Activated B cell treated with CpG ODN at 0.5 μM for 24 hours (primary cell): Measurements from ENCODE around the gene SCO1. TPM values are rescaled to one million over a fixed set of nuclear protein-coding genes. Genes with fewer than 3 reads are reported as not detected.

Experiments used
- ATAC-seq: fragments of 200-7000 bp; cut with Tn5 transposase; one replicate; pipeline ENCODE4 v1.10.0; 2021; ENCODE audit warnings: low read depth, mild to moderate bottlenecking, moderate library complexity
- CTCF ChIA-PET: fragments of 350-600 bp; sonication (Branson Sonifier 250); formaldehyde crosslinking; loops from one replicate; lab custom pipeline; 2021; ENCODE audit warnings: antibody characterized with exemption; lab: Charles Lee
- POLR2A ChIA-PET: fragments of 350-600 bp; sonication (Branson Sonifier 250); formaldehyde crosslinking; loops from one replicate; lab custom pipeline; 2021; ENCODE audit warnings: antibody characterized with exemption; lab: Charles Lee
- DNase-seq: peaks from one replicate; pipeline ENCODE4 v3.0.0; 2022
- H3K27ac Mint-ChIP-seq: one replicate; pipeline ENCODE4 v1.8.0; 2020; ENCODE audit warnings: mixed read lengths
- H3K27me3 Mint-ChIP-seq: one replicate; pipeline ENCODE4 v1.8.0; 2021; ENCODE audit warnings: mixed read lengths
- H3K36me3 Mint-ChIP-seq: one replicate; pipeline ENCODE4 v1.8.0; 2021; ENCODE audit warnings: low read depth, mixed read lengths
- H3K4me1 Mint-ChIP-seq: one replicate; pipeline ENCODE4 v1.8.0; 2021; ENCODE audit warnings: mixed read lengths
- H3K4me3 Mint-ChIP-seq: one replicate; pipeline ENCODE4 v1.8.0; 2020; ENCODE audit warnings: mild to moderate bottlenecking, mixed read lengths
- H3K9me3 Mint-ChIP-seq: one replicate; pipeline ENCODE4 v1.8.0; 2020; ENCODE audit warnings: mixed read lengths
- CTCF ChIP-seq: fragments of 200-600 bp; IDR thresholded peaks from one replicate; pipeline ENCODE4 v1.8.0; 2022; ENCODE audit warnings: antibody characterized with exemption, mild to moderate bottlenecking
- intact Hi-C: fragments of 100-400 bp; cut with micrococcal nuclease; formaldehyde crosslinking; loops from one replicate; pipeline ENCODE4 v1.15.1; 2024
- total RNA-seq: library from RNA; stranded (reverse); gene quantifications from 2 replicates; pipeline ENCODE4 v1.2.3, GENCODE V29; 2022

Gene SCO1
- total RNA-seq, 1 donor from 2014 or later, result 33.3 TPM

GRCh38 chr17:10687499-10687898 is 9.8 kb downstream of the SCO1 start:
- ChIA-PET CTCF (no interaction called here), POLR2A (no interaction called here)
- no peak for DNase-seq
- TF ChIP-seq CTCF, result no peak
- no peak for ATAC-seq
- Mint-ChIP-seq H3K4me1 (peaks cover 14% of the 10 kb centered on the region), H3K36me3 (peaks cover 84% of the 10 kb centered on the region), H3K27me3 (no peaks in the 10 kb centered on the region), H3K9me3 (no peaks in the 10 kb centered on the region), H3K27ac (no peak overlapping the region), H3K4me3 (no peak overlapping the region)
- intact Hi-C loops, result no loop called here

- no peaks in the 10 kb centered on the region for H3K9me3 Mint-ChIP-seq
- H3K4me3 Mint-ChIP-seq, result no peak overlapping the region
- no peaks in the 10 kb centered on the region for H3K4me1 Mint-ChIP-seq
- CTCF ChIA-PET, result interaction anchor here (0.7 to 2.5 kb wide), 5 partner anchors 9 to 67 kb away, joined by 3 to 8 read pairs (median 3); no protein-coding TSS in a partner anchor
- POLR2A ChIA-PET, result interaction anchor here (0.6 kb wide), 1 partner anchor 40 kb away, joined by 4 read pairs; no protein-coding TSS in a partner anchor
- no peak overlapping the region for H3K27ac Mint-ChIP-seq
- intact Hi-C loops, result no loop called here
- H3K36me3 Mint-ChIP-seq, result peaks cover 83% of the 10 kb centered on the region
- no peak for ATAC-seq
- no peak for TF ChIP-seq CTCF
- DNase-seq, result no peak
- H3K27me3 Mint-ChIP-seq, result no peaks in the 10 kb centered on the region
Observed at GRCh38 chr17:10683853-10684252, 13.5 kb downstream of the SCO1 start.

- H3K36me3 Mint-ChIP-seq, result peaks cover 86% of the 10 kb centered on the region
- no peak overlapping the region for H3K27ac Mint-ChIP-seq
- DNase-seq (no peak), ATAC-seq (no peak)
- no peak for TF ChIP-seq CTCF
- intact Hi-C loops, result no loop called here
- ChIA-PET POLR2A (no interaction called here), CTCF (interaction anchor here (2.5 kb wide), 1 partner anchor 7 kb away, joined by 8 read pairs; no protein-coding TSS in a partner anchor)
- H3K27me3 Mint-ChIP-seq, result no peaks in the 10 kb centered on the region
- no peaks in the 10 kb centered on the region for H3K9me3 Mint-ChIP-seq
- H3K4me3 Mint-ChIP-seq, result no peak overlapping the region
- no peaks in the 10 kb centered on the region for H3K4me1 Mint-ChIP-seq
Observed at GRCh38 chr17:10681866-10682446, 15.4 kb downstream of the SCO1 start.

- ATAC-seq, result no peak
- ChIA-PET CTCF (interaction anchor here (2.5 kb wide), 1 partner anchor 8 kb away, joined by 8 read pairs; no protein-coding TSS in a partner anchor), POLR2A (no interaction called here)
Observed at GRCh38 chr17:10674704-10675103, 22.6 kb downstream of the SCO1 start.

GRCh38 chr17:10673312-10673711 is 24.0 kb downstream of the SCO1 start:
- ATAC-seq (no peak), DNase-seq (no peak)
- Mint-ChIP-seq H3K4me1 (no peaks in the 10 kb centered on the region), H3K27ac (no peak overlapping the region), H3K36me3 (peaks cover 40% of the 10 kb centered on the region), H3K9me3 (no peaks in the 10 kb centered on the region), H3K4me3 (no peak overlapping the region), H3K27me3 (no peaks in the 10 kb centered on the region)
- TF ChIP-seq CTCF, result no peak
- ChIA-PET POLR2A (no interaction called here), CTCF (no interaction called here)
- intact Hi-C loops, result no loop called here

More at GRCh38 chr17:10674704-10675103, 22.6 kb downstream of the SCO1 start:
- H3K4me3 Mint-ChIP-seq, result no peak overlapping the region
- H3K27ac Mint-ChIP-seq, result no peak overlapping the region
- H3K36me3 Mint-ChIP-seq, result peaks cover 50% of the 10 kb centered on the region
- TF ChIP-seq CTCF, result no peak
- no peaks in the 10 kb centered on the region for H3K27me3 Mint-ChIP-seq
- no peak for DNase-seq
- intact Hi-C loops, result no loop called here
- no peaks in the 10 kb centered on the region for H3K4me1 Mint-ChIP-seq
- no peaks in the 10 kb centered on the region for H3K9me3 Mint-ChIP-seq
